ENCODE results near the gene CCZ1. TPM values are rescaled to one million over a fixed set of nuclear protein-coding genes. Genes with fewer than 3 reads are reported as not detected.
"Not testable (repeated sequence)": the region's sequence is repeated elsewhere in the genome, so short reads cannot be mapped to it uniquely, and the experiment has no call there.

CCZ1 gene
- total and polyA plus RNA-seq, 2 of the 13 experiments (the other 11 are each of a cell fraction or from before 2014, with no cell fraction given): 19.1 to 66.7 TPM

DNA sequence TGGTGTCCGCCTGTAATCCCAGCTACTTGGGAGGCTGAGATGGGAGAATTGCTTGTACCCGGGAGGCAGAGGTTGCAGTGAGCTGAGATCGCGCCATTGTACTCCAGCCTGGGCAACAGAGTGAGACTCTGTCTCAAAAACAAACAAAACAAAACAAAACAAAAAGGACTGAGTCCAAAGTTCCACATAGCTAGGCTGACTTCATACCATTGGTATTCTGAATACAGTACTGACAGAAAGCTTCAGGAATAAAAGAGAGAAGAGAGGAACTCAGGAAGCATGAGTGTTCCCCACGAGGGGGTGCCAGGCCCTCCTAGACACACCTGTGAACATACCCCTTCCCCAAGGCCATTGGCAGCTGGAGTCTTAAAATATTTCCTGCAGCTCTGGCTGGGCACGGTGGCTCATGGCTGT, 29.6 kb upstream of the CCZ1 start (continued):
- TF ChIP-seq, protein P1, sequence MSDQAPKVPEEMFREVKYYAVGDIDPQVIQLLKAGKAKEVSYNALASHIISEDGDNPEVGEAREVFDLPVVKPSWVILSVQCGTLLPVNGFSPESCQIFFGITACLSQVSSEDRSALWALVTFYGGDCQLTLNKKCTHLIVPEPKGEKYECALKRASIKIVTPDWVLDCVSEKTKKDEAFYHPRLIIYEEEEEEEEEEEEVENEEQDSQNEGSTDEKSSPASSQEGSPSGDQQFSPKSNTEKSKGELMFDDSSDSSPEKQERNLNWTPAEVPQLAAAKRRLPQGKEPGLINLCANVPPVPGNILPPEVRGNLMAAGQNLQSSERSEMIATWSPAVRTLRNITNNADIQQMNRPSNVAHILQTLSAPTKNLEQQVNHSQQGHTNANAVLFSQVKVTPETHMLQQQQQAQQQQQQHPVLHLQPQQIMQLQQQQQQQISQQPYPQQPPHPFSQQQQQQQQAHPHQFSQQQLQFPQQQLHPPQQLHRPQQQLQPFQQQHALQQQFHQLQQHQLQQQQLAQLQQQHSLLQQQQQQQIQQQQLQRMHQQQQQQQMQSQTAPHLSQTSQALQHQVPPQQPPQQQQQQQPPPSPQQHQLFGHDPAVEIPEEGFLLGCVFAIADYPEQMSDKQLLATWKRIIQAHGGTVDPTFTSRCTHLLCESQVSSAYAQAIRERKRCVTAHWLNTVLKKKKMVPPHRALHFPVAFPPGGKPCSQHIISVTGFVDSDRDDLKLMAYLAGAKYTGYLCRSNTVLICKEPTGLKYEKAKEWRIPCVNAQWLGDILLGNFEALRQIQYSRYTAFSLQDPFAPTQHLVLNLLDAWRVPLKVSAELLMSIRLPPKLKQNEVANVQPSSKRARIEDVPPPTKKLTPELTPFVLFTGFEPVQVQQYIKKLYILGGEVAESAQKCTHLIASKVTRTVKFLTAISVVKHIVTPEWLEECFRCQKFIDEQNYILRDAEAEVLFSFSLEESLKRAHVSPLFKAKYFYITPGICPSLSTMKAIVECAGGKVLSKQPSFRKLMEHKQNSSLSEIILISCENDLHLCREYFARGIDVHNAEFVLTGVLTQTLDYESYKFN (CRISPR knock-in tag; conservative IDR thresholded peaks at IDR 0.05): peak; percentile 83
- TF ChIP-seq IRF2 (CRISPR knock-in tag; IDR thresholded peaks at IDR 0.05) (peak; percentile 48; the same call in 1 of the 2 replicates), STAG1 (CRISPR knock-in tag; IDR thresholded peaks at IDR 0.05) (peak; percentile 51), SSRP1 (CRISPR knock-in tag; IDR thresholded peaks at IDR 0.05) (0 out of 2 replicates have a peak, but pooled peaks have one; percentile 19), RXRB (CRISPR knock-in tag; IDR thresholded peaks at IDR 0.05; ENCODE audit: borderline replicate concordance) (peak; percentile 62), SALL1 (CRISPR knock-in tag; IDR thresholded peaks at IDR 0.05) (peak; percentile 55), SMAD3 (CRISPR knock-in tag; IDR thresholded peaks at IDR 0.05) (peak; percentile 58; the same call in 1 of the 2 replicates), ATF7 (IDR thresholded peaks at IDR 0.05) (peak; percentile 78), ATF7 (CRISPR knock-in tag; IDR thresholded peaks at IDR 0.05) (peak; percentile 86; the same call in 1 of the 2 replicates), MED1 (CRISPR knock-in tag; IDR thresholded peaks at IDR 0.05) (peak; percentile 62), NAIF1 (CRISPR knock-in tag; IDR thresholded peaks at IDR 0.05; ENCODE audit: borderline replicate concordance) (peak; percentile 59; the same call in 1 of the 2 replicates), SOX6 (CRISPR knock-in tag; IDR thresholded peaks at IDR 0.05) (peak; percentile 94), SOX13 (CRISPR knock-in tag; conservative IDR thresholded peaks at IDR 0.05 in 1 of 2, IDR thresholded peaks at IDR 0.05 in 1 of 2) (peak in 1 of 2 experiments; percentile 88; a peak in 2 of 4 replicates), FOXJ3 (CRISPR knock-in tag; IDR thresholded peaks at IDR 0.05; ENCODE audit: borderline replicate concordance) (peak; percentile 62; the same call in 1 of the 2 replicates), HOXA3 (CRISPR knock-in tag; IDR thresholded peaks at IDR 0.05) (peak; percentile 48; the same call in 1 of the 2 replicates)
- TF ChIP-seq, protein P2, sequence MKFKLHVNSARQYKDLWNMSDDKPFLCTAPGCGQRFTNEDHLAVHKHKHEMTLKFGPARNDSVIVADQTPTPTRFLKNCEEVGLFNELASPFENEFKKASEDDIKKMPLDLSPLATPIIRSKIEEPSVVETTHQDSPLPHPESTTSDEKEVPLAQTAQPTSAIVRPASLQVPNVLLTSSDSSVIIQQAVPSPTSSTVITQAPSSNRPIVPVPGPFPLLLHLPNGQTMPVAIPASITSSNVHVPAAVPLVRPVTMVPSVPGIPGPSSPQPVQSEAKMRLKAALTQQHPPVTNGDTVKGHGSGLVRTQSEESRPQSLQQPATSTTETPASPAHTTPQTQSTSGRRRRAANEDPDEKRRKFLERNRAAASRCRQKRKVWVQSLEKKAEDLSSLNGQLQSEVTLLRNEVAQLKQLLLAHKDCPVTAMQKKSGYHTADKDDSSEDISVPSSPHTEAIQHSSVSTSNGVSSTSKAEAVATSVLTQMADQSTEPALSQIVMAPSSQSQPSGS (CRISPR knock-in tag; IDR thresholded peaks at IDR 0.05): peak; percentile 96
- TF ChIP-seq, protein P3, sequence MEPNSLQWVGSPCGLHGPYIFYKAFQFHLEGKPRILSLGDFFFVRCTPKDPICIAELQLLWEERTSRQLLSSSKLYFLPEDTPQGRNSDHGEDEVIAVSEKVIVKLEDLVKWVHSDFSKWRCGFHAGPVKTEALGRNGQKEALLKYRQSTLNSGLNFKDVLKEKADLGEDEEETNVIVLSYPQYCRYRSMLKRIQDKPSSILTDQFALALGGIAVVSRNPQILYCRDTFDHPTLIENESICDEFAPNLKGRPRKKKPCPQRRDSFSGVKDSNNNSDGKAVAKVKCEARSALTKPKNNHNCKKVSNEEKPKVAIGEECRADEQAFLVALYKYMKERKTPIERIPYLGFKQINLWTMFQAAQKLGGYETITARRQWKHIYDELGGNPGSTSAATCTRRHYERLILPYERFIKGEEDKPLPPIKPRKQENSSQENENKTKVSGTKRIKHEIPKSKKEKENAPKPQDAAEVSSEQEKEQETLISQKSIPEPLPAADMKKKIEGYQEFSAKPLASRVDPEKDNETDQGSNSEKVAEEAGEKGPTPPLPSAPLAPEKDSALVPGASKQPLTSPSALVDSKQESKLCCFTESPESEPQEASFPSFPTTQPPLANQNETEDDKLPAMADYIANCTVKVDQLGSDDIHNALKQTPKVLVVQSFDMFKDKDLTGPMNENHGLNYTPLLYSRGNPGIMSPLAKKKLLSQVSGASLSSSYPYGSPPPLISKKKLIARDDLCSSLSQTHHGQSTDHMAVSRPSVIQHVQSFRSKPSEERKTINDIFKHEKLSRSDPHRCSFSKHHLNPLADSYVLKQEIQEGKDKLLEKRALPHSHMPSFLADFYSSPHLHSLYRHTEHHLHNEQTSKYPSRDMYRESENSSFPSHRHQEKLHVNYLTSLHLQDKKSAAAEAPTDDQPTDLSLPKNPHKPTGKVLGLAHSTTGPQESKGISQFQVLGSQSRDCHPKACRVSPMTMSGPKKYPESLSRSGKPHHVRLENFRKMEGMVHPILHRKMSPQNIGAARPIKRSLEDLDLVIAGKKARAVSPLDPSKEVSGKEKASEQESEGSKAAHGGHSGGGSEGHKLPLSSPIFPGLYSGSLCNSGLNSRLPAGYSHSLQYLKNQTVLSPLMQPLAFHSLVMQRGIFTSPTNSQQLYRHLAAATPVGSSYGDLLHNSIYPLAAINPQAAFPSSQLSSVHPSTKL (CRISPR knock-in tag; IDR thresholded peaks at IDR 0.05): peak; percentile 81
- TF ChIP-seq, protein P4, sequence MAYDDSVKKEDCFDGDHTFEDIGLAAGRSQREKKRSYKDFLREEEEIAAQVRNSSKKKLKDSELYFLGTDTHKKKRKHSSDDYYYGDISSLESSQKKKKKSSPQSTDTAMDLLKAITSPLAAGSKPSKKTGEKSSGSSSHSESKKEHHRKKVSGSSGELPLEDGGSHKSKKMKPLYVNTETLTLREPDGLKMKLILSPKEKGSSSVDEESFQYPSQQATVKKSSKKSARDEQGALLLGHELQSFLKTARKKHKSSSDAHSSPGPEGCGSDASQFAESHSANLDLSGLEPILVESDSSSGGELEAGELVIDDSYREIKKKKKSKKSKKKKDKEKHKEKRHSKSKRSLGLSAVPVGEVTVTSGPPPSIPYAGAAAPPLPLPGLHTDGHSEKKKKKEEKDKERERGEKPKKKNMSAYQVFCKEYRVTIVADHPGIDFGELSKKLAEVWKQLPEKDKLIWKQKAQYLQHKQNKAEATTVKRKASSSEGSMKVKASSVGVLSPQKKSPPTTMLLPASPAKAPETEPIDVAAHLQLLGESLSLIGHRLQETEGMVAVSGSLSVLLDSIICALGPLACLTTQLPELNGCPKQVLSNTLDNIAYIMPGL (CRISPR knock-in tag; IDR thresholded peaks at IDR 0.05; ENCODE audit: borderline replicate concordance in 1 of 2, low read depth in 1 of 2): peak in 1 of 2 experiments; percentile 33; a peak in 1 of 4 replicates
- TF ChIP-seq SOX6, SOX13 (IDR thresholded peaks at IDR 0.05): not testable (repeated sequence)
